ENCODE data around the gene C9orf152. TPM values are rescaled to one million over a fixed set of nuclear protein-coding genes. Genes with fewer than 3 reads are reported as not detected.

Gene C9orf152
- total and polyA plus RNA-seq, 9 donors: 0.05 to 0.47 (median 0.16) TPM; not detected in 3

DNA sequence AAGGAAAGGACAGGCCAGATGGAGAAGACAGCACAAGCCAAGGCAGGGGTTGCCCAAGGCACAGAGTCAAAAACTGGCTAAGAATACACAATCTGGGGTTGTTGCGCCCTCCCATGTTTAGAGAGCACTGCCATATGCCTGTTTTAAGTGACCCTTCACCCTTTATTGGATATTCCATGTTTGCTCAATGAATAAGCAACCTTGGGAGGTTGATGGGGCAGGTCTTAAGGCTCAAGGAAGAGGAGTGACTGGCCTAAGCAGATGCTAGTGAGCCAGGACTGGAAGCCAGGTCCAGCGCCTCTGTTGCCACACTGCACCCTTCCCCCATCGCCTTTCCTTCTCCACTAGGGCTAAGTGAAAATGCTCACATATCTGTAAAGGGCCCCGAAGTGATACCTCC is 41.6 kb upstream of the C9orf152 start:
- H3K36me3 ChIP-seq (ENCODE audit: control insufficient read depth, insufficient read depth, low read length): peaks cover 30% of the 10 kb centered on the region
- WGBS (ENCODE audit: insufficient coverage): 83% methylated on average over 1 of the region's 4 CpGs
- no peak overlapping the region for H3K27ac ChIP-seq (ENCODE audit: low read length)

DNA sequence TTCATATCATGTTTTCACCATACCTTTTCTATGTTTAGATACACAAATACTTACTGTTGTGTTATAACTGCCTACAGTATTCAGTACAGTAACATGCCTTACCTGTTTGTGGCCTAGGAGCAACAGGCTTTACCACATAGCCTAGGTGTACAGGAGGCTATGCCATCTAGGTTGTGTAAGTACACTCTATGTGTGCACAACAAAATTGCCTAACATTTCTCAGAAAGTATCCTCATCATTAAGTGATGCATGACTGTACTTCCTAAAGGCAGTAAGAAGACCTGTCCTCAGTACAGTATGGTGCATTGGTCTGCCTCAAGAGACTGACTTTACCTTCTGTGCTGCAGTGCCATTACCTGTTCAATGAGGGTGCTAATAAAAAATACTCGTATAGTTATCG is 40.4 kb upstream of the C9orf152 start:
- H3K36me3 ChIP-seq (ENCODE audit: control insufficient read depth, insufficient read depth, low read length): peaks cover 32% of the 10 kb centered on the region
- WGBS (ENCODE audit: insufficient coverage): no CpG with 5 or more reads among the region's 2 CpGs
- no peak for DNase-seq
- H3K4me3 ChIP-seq (ENCODE audit: low read length): no peak overlapping the region
- H3K27ac ChIP-seq (ENCODE audit: low read length): no peak overlapping the region
- H3K27me3 ChIP-seq (ENCODE audit: control insufficient read depth, insufficient read depth, low read length): no peaks in the 10 kb centered on the region
- no peaks in the 10 kb centered on the region for H3K9me3 ChIP-seq (replicated peaks; ENCODE audit: control insufficient read depth, low read depth, low read length)
- H3K4me1 ChIP-seq (ENCODE audit: control insufficient read depth, insufficient read depth, low read length): no peaks in the 10 kb centered on the region

More for the DNA sequence above, 41.6 kb upstream of the C9orf152 start:
- Histone ChIP-seq H3K4me3 (ENCODE audit: low read length) (no peak overlapping the region), H3K9me3 (replicated peaks; ENCODE audit: control insufficient read depth, low read depth, low read length) (no peaks in the 10 kb centered on the region), H3K4me1 (ENCODE audit: control insufficient read depth, insufficient read depth, low read length) (peaks cover 3% of the 10 kb centered on the region), H3K27me3 (ENCODE audit: control insufficient read depth, insufficient read depth, low read length) (no peaks in the 10 kb centered on the region)
- no peak for DNase-seq

DNA sequence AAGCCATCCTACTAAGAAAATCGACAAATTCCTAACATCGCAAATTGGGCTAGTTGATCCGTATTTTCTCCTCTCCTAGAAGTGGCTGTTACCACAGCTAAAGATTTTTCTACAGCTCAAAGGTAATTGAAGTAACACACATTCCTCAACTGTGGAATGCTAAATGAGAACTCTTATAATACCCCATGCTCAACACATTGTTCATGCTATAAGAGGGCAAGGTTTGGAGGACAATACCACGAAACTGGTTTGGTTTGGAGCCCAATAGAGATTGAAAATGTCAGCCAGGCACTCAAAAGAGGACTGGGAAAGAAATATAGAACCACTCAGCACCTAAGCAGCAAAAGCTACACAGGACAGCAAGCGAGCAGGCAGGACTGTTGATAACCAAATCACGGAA is 38.3 kb upstream of the C9orf152 start:
- Histone ChIP-seq H3K9me3 (replicated peaks; ENCODE audit: control insufficient read depth, low read depth, low read length) (no peaks in the 10 kb centered on the region), H3K4me3 (ENCODE audit: low read length) (no peak overlapping the region), H3K36me3 (ENCODE audit: control insufficient read depth, insufficient read depth, low read length) (peaks cover 43% of the 10 kb centered on the region), H3K27me3 (ENCODE audit: control insufficient read depth, insufficient read depth, low read length) (no peaks in the 10 kb centered on the region), H3K4me1 (ENCODE audit: control insufficient read depth, insufficient read depth, low read length) (no peaks in the 10 kb centered on the region), H3K27ac (ENCODE audit: low read length) (no peak overlapping the region)
- whole genome bisulfite sequencing (ENCODE audit: insufficient coverage): 82% methylated on average over 2 of the region's 6 CpGs
- no peak for DNase-seq

DNA sequence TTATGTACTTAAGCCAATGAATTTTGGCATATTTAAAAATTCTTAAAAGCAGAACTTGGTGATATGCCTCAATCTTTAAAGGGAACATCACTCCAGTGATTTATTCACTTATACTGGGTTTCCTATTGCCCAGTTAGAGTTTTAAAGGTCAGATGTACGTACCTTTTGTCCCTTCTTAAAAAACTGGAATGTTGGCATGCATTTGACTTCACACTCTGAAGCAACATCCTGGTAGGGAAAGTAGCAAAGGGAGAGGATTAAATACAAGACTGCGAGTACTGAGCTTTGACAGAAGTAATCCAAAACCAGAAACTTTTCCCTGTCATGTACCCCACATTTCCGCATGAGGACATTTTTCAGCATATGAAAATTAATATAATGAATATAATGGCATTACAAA is 36.7 kb upstream of the C9orf152 start:
- no peaks in the 10 kb centered on the region for H3K4me1 ChIP-seq (ENCODE audit: control insufficient read depth, insufficient read depth, low read length)
- no CpG with 5 or more reads among the region's 3 CpGs for WGBS (ENCODE audit: insufficient coverage)
- peak; percentile 10 for DNase-seq
- H3K27ac ChIP-seq (ENCODE audit: low read length): no peak overlapping the region
- no peaks in the 10 kb centered on the region for H3K27me3 ChIP-seq (ENCODE audit: control insufficient read depth, insufficient read depth, low read length)
- no peak overlapping the region for H3K4me3 ChIP-seq (ENCODE audit: low read length)
- H3K36me3 ChIP-seq (ENCODE audit: control insufficient read depth, insufficient read depth, low read length): peaks cover 35% of the 10 kb centered on the region
- no peaks in the 10 kb centered on the region for H3K9me3 ChIP-seq (replicated peaks; ENCODE audit: control insufficient read depth, low read depth, low read length)

DNA sequence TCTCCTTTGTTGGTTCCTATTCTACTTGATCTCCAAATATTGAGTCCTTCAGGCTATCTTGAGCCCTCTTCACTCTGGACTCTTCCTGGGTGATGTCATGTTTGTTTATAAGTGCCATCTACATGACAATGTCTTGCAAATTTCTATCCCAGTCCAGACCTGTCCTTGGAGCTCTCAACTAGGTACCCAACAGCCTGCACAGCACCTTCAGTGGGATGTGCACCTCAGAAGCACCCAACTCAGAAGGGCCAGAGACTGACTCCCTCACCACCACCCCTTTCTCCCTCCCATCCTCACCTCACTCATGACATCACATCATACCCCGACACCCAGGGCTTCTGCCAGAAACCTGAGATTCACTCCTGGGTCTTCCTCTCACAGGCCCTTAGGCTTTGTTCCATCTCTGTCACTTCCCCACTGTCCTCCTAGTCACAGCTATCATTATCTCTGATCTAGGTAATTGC is 33.9 kb upstream of the C9orf152 start:
- H3K36me3 ChIP-seq (ENCODE audit: control insufficient read depth, insufficient read depth, low read length): peaks cover 20% of the 10 kb centered on the region
- H3K27me3 ChIP-seq (ENCODE audit: control insufficient read depth, insufficient read depth, low read length): no peaks in the 10 kb centered on the region
- no peak for DNase-seq
- H3K4me1 ChIP-seq (ENCODE audit: control insufficient read depth, insufficient read depth, low read length): no peaks in the 10 kb centered on the region
- H3K4me3 ChIP-seq (ENCODE audit: low read length): no peak overlapping the region
- H3K27ac ChIP-seq (ENCODE audit: low read length): no peak overlapping the region
- H3K9me3 ChIP-seq (replicated peaks; ENCODE audit: control insufficient read depth, low read depth, low read length): no peaks in the 10 kb centered on the region
- WGBS (ENCODE audit: insufficient coverage): 100% methylated on average over 1 of the region's 1 CpG

DNA sequence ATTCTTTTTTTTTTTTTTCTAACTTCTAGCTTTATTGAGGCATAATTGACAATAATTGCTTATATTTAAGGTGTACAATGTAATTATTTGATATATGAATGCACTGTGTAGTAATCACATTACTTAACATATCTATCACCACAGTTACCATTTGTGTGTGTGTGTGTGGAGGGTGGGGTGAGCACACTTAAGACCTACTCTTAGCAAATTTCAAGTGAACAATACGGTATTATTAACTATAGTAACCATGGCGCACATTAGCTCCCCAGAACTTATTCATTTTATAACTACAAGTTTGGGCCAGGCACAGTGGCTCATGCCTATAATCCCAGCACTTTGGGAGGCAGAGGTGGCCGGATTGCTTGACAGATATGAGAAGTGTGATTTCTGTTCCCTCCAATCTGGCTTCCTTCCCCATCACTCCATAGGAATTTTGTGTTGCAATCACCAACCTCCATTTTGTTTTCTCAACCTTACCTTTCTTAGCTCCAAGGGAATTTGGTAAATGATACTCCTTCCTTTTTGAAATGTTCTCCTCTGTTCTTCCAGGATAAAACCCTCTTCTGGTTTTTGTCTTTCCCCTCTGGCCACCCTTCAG is 33.4 kb upstream of the C9orf152 start:
- Histone ChIP-seq H3K36me3 (ENCODE audit: control insufficient read depth, insufficient read depth, low read length) (peaks cover 17% of the 10 kb centered on the region), H3K4me1 (ENCODE audit: control insufficient read depth, insufficient read depth, low read length) (no peaks in the 10 kb centered on the region), H3K9me3 (replicated peaks; ENCODE audit: control insufficient read depth, low read depth, low read length) (no peaks in the 10 kb centered on the region), H3K27me3 (ENCODE audit: control insufficient read depth, insufficient read depth, low read length) (no peaks in the 10 kb centered on the region), H3K27ac (ENCODE audit: low read length) (no peak overlapping the region), H3K4me3 (ENCODE audit: low read length) (no peak overlapping the region)
- no peak for DNase-seq
- WGBS (ENCODE audit: insufficient coverage): no CpG with 5 or more reads among the region's 3 CpGs

DNA sequence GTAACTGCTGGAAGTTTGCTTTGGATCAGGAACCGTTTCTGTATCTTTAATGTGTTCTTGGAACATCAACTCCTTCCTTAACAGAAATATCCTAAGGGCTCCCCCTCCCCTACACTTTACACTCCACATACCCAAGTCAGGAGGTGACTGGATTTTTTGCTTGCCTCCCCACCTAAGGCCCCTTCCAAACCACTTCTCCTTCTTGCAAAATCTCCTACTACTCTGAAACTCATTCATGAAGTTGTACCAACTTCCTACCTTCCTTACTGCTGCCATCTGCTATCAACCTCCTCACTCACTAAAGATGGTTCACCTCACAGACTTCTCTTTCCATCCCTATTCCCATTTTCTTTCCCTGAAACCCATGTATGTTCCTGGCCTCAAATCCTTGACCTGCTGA is 32.2 kb upstream of the C9orf152 start:
- Histone ChIP-seq H3K36me3 (ENCODE audit: control insufficient read depth, insufficient read depth, low read length) (peaks cover 15% of the 10 kb centered on the region), H3K9me3 (replicated peaks; ENCODE audit: control insufficient read depth, low read depth, low read length) (no peaks in the 10 kb centered on the region), H3K27me3 (ENCODE audit: control insufficient read depth, insufficient read depth, low read length) (no peaks in the 10 kb centered on the region), H3K27ac (ENCODE audit: low read length) (no peak overlapping the region), H3K4me1 (ENCODE audit: control insufficient read depth, insufficient read depth, low read length) (no peaks in the 10 kb centered on the region), H3K4me3 (ENCODE audit: low read length) (no peak overlapping the region)
- no CpG with 5 or more reads among the region's 1 CpG for WGBS (ENCODE audit: insufficient coverage)
- DNase-seq: no peak

DNA sequence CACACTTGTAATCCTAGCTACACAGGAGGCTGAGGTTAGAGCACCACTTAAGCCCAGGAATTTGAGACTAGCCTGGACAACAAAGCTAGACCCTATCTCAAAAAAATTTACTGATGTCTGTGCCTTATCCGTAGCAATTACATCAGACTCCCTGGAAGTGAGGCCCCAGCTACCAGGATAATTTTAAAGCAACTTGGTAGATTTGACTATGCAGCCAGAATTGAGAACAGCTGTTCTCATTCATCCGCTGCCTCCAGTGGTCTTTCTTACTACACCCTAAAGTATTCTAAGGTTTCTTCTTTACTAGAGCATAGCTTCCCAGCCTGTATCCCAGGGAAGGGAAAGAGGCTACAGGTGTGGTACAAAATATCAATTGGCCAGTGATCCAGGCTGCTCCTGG is 20.4 kb upstream of the C9orf152 start:
- no peaks in the 10 kb centered on the region for H3K36me3 ChIP-seq (ENCODE audit: control insufficient read depth, insufficient read depth, low read length)
- no peaks in the 10 kb centered on the region for H3K4me1 ChIP-seq (ENCODE audit: control insufficient read depth, insufficient read depth, low read length)
- no peaks in the 10 kb centered on the region for H3K27me3 ChIP-seq (ENCODE audit: control insufficient read depth, insufficient read depth, low read length)
- H3K9me3 ChIP-seq (replicated peaks; ENCODE audit: control insufficient read depth, low read depth, low read length): no peaks in the 10 kb centered on the region
- H3K4me3 ChIP-seq (ENCODE audit: low read length): no peak overlapping the region
- DNase-seq: no peak
- H3K27ac ChIP-seq (ENCODE audit: low read length): no peak overlapping the region
- WGBS (ENCODE audit: insufficient coverage): no CpG with 5 or more reads among the region's 2 CpGs

DNA sequence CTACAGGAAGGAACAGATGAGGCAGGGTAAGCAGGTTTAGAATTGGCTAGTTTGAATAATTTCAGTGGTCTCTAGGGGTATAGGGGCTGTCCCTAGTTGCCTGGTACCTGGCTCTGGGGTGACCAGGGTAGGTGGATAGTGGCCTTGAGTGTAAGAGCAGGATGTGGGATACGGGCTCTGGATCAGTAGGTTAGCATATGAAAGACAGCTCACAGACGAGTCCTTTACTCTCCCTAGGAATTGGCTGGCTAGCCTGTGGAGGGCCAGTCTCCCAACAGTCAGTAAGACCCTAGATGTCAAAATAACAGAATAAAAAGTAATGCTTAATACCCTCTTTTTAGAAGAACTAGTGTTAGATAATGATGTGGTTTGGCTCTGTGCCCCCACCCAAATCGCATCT is 16.6 kb upstream of the C9orf152 start:
- Histone ChIP-seq H3K36me3 (ENCODE audit: control insufficient read depth, insufficient read depth, low read length) (no peaks in the 10 kb centered on the region), H3K27ac (ENCODE audit: low read length) (no peak overlapping the region), H3K4me1 (ENCODE audit: control insufficient read depth, insufficient read depth, low read length) (no peaks in the 10 kb centered on the region), H3K4me3 (ENCODE audit: low read length) (no peak overlapping the region), H3K9me3 (replicated peaks; ENCODE audit: control insufficient read depth, low read depth, low read length) (no peaks in the 10 kb centered on the region), H3K27me3 (ENCODE audit: control insufficient read depth, insufficient read depth, low read length) (no peaks in the 10 kb centered on the region)
- no CpG with 5 or more reads among the region's 3 CpGs for WGBS (ENCODE audit: insufficient coverage)
- DNase-seq: no peak

DNA sequence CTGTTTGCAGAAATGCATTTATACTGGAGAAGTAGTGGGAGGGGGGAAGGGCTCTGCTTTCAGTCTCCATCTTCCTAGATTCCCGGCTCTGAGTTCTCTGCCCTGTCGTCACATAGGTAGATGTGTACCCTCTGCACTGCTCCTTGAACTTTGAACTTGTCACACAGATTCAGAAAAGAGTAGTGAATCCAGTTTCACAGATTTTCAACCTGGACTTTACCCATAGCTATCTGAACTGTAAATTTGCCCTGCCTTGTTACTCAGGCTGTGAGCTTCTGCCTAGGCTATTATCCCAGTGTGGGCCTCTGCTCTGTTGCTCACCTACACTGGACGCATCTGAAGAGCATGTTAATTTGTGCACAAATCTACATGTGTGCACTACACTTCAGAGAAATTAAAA is 12.8 kb upstream of the C9orf152 start:
- Histone ChIP-seq H3K4me3 (ENCODE audit: low read length) (no peak overlapping the region), H3K4me1 (ENCODE audit: control insufficient read depth, insufficient read depth, low read length) (no peaks in the 10 kb centered on the region), H3K27me3 (ENCODE audit: control insufficient read depth, insufficient read depth, low read length) (no peaks in the 10 kb centered on the region), H3K36me3 (ENCODE audit: control insufficient read depth, insufficient read depth, low read length) (no peaks in the 10 kb centered on the region), H3K27ac (ENCODE audit: low read length) (no peak overlapping the region), H3K9me3 (replicated peaks; ENCODE audit: control insufficient read depth, low read depth, low read length) (no peaks in the 10 kb centered on the region)
- DNase-seq: no peak
- WGBS (ENCODE audit: insufficient coverage): 92% methylated on average over 2 of the region's 3 CpGs

DNA sequence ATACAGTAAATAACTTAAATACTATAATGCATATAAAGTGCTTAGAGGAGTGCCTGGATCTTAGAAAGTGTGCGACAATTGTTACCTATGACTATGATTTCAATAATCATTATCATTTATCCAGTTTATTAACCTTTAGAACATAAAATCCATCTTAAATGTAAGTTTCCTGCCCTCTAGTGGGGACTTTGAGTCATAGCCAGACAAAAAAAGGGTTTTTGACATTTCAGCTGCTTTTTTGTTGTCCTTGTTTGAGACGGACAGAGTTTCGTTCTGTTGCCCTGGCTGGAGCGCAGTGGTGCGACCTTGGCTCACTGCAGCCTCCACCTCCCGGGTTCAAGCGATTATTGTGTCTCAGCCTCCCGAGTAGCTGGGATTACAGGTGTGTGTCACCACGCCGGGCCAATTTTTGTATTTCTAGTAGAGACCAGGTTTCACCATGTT is 9.7 kb upstream of the C9orf152 start:
- H3K27ac ChIP-seq (ENCODE audit: low read length): no peak overlapping the region
- H3K27me3 ChIP-seq (ENCODE audit: control insufficient read depth, insufficient read depth, low read length): no peaks in the 10 kb centered on the region
- no peaks in the 10 kb centered on the region for H3K9me3 ChIP-seq (replicated peaks; ENCODE audit: control insufficient read depth, low read depth, low read length)
- no peaks in the 10 kb centered on the region for H3K36me3 ChIP-seq (ENCODE audit: control insufficient read depth, insufficient read depth, low read length)
- no peaks in the 10 kb centered on the region for H3K4me1 ChIP-seq (ENCODE audit: control insufficient read depth, insufficient read depth, low read length)
- WGBS (ENCODE audit: insufficient coverage): 36% methylated on average over 8 of the region's 10 CpGs
- H3K4me3 ChIP-seq (ENCODE audit: low read length): no peak overlapping the region
- DNase-seq: peak; percentile 55
